ENCODE data around the gene APBA2. TPM values are rescaled to one million over a fixed set of nuclear protein-coding genes. Genes with fewer than 3 reads are reported as not detected.
"Not testable (repeated sequence)": the region's sequence is repeated elsewhere in the genome, so short reads cannot be mapped to it uniquely, and the experiment has no call there.

The APBA2 gene
- total RNA-seq, 3 donors from 2014 or later, result 0.64 to 6.9 (median 5.0) TPM

DNA sequence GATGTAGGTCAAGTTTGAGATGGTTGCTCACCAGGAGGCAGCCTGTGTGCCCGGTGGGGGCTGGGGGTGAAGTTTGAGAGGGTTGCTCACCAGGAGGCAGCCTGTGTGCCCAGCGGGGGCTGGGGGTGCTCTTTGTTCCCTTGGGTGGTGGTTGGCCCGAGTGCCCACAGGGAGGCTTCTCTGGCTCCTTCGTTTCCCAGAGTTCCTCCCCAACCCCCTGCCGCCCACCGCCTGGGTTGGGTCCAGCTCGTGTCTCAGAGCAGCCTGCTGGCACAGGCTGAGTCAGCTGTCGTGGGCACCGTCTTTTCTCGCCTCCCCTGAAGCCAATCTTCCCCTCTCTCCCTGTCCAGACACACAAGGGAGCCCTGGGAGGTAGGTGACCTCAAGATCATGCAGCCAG lies 3.1 kb downstream of the APBA2 start:
- no peaks in the 10 kb centered on the region for H3K36me3 ChIP-seq
- intact Hi-C loops (cut with DNase I; ENCODE audit: low total_unique reads), result no loop called here
- H3K4me1 ChIP-seq, result no peaks in the 10 kb centered on the region
- no peaks in the 10 kb centered on the region for H3K9me3 ChIP-seq
- peaks cover 3 to 18% of the 10 kb centered on the region in 2 donors for H3K27me3 ChIP-seq
- H3K4me3 ChIP-seq, result no peak overlapping the region
- no peak for DNase-seq (ENCODE audit: low spot score in 2 of 2)
- TF ChIP-seq, protein P1, sequence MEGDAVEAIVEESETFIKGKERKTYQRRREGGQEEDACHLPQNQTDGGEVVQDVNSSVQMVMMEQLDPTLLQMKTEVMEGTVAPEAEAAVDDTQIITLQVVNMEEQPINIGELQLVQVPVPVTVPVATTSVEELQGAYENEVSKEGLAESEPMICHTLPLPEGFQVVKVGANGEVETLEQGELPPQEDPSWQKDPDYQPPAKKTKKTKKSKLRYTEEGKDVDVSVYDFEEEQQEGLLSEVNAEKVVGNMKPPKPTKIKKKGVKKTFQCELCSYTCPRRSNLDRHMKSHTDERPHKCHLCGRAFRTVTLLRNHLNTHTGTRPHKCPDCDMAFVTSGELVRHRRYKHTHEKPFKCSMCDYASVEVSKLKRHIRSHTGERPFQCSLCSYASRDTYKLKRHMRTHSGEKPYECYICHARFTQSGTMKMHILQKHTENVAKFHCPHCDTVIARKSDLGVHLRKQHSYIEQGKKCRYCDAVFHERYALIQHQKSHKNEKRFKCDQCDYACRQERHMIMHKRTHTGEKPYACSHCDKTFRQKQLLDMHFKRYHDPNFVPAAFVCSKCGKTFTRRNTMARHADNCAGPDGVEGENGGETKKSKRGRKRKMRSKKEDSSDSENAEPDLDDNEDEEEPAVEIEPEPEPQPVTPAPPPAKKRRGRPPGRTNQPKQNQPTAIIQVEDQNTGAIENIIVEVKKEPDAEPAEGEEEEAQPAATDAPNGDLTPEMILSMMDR (IDR thresholded peaks at IDR 0.05), result no peak
- TF ChIP-seq POLR2AphosphoS5 (IDR thresholded peaks at IDR 0.05) (no peak), POLR2A (IDR thresholded peaks at IDR 0.05) (no peak)
- H3K27ac ChIP-seq, result no peak overlapping the region

GRCh38 chr15:28889346-28889745 lies 3.6 kb downstream of the APBA2 start:
- TF ChIP-seq POLR2A (IDR thresholded peaks at IDR 0.05), result no peak
- TF ChIP-seq, protein P1 (IDR thresholded peaks at IDR 0.05), result no peak
- intact Hi-C loops (cut with DNase I; ENCODE audit: low total_unique reads), result no loop called here
- H3K27ac ChIP-seq, result no peak overlapping the region
- H3K4me3 ChIP-seq, result no peak overlapping the region
- H3K27me3 ChIP-seq, result peaks cover 3 to 18% of the 10 kb centered on the region in 2 donors
- DNase-seq (ENCODE audit: low spot score in 2 of 2), result no peak
- no peaks in the 10 kb centered on the region for H3K4me1 ChIP-seq
- H3K9me3 ChIP-seq, result no peaks in the 10 kb centered on the region
- H3K36me3 ChIP-seq, result no peaks in the 10 kb centered on the region

DNA sequence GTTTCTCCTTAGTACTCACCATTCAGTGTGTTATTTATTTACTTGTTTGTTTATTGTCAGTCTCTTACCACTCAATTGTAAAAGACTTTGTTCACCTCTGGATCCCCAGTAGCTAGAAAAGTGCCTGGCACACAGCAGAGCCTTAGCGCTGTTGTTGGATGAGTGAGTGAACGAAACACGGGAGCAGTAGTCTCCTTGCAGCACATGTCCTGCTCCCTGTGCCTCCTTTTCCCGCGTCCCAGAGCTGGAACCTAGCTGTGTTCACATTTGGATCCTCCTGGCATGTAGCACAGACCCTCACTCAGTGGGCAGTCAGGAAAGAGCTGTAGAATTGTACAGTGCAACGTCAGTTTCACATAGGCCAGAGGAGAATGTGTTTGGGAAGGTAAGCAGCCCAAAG lies 4.1 kb downstream of the APBA2 start:
- H3K4me3 ChIP-seq; DNase-seq (ENCODE audit: low spot score in 2 of 2); H3K4me1 ChIP-seq; H3K9me3 ChIP-seq; H3K27ac ChIP-seq; H3K36me3 ChIP-seq; intact Hi-C loops (cut with DNase I; ENCODE audit: low total_unique reads): not testable (repeated sequence)
- peaks cover 3 to 18% of the 10 kb centered on the region in 2 donors for H3K27me3 ChIP-seq

DNA sequence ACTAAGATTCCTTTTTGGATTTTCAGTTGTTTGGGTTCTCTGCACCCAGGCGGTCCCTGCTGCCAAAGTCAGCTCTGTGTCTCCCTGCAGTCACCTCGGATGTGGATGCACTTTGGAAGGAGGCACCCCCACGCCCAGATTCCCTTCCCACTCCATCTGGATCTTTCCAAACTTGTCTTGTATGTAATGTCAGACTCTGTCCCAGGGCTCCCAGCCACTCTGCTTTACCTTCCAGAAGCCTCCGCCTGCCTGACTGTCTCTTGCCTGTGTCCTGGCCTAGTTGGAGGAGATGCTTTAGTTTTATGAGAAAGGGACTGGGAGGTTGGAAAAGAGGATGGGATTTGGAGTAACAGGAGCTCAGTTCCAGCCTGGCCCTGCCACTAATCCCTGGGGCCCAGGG lies 4.5 kb downstream of the APBA2 start:
- H3K9me3 ChIP-seq; DNase-seq (ENCODE audit: low spot score in 2 of 2); intact Hi-C loops (cut with DNase I; ENCODE audit: low total_unique reads); H3K4me3 ChIP-seq; H3K4me1 ChIP-seq; H3K27ac ChIP-seq; H3K36me3 ChIP-seq: not testable (repeated sequence)
- peaks cover 3 to 14% of the 10 kb centered on the region in 2 donors for H3K27me3 ChIP-seq

GRCh38 chr15:28890711-28891495 lies 5.1 kb downstream of the APBA2 start:
- peaks cover 3 to 8% of the 10 kb centered on the region in 2 donors for H3K27me3 ChIP-seq
- no peak overlapping the region for H3K27ac ChIP-seq
- H3K4me3 ChIP-seq, result no peak overlapping the region
- intact Hi-C loops (cut with DNase I; ENCODE audit: low total_unique reads), result no loop called here
- H3K9me3 ChIP-seq, result no peaks in the 10 kb centered on the region
- no peaks in the 10 kb centered on the region for H3K4me1 ChIP-seq
- no peak for TF ChIP-seq POLR2AphosphoS5 (IDR thresholded peaks at IDR 0.05)
- no peak for TF ChIP-seq POLR2A (IDR thresholded peaks at IDR 0.05)
- TF ChIP-seq, protein P1 (IDR thresholded peaks at IDR 0.05), result no peak
- no peak for DNase-seq (ENCODE audit: low spot score in 2 of 2)
- H3K36me3 ChIP-seq, result no peaks in the 10 kb centered on the region

DNA sequence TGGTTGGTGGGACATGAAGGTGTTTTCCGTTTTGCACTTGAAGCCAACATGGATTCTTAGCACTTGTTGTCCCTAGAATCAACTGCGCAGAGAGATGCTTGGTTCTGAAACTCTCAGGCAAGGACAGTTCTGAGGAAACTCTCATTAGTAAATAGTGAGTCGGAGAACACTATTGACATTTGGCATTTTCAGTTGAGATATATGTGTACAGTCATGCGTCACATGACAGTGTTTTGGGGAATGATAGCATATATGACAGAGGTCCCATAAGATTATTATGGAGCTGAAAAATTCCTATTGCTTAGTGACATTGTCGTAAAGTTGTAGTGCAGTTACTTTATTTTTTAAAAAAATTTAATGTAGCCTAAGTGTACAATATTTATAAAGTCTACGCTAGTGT lies 5.8 kb downstream of the APBA2 start:
- no peak for DNase-seq (ENCODE audit: low spot score in 2 of 2)
- intact Hi-C loops (cut with DNase I; ENCODE audit: low total_unique reads), result no loop called here
- H3K36me3 ChIP-seq, result no peaks in the 10 kb centered on the region
- no peak for TF ChIP-seq POLR2AphosphoS5 (IDR thresholded peaks at IDR 0.05)
- TF ChIP-seq, protein P1 (IDR thresholded peaks at IDR 0.05), result no peak
- TF ChIP-seq POLR2A (IDR thresholded peaks at IDR 0.05), result no peak
- H3K27me3 ChIP-seq, result peaks cover 2 to 4% of the 10 kb centered on the region in 2 donors
- H3K9me3 ChIP-seq, result no peaks in the 10 kb centered on the region
- H3K27ac ChIP-seq, result no peak overlapping the region
- no peak overlapping the region for H3K4me3 ChIP-seq
- no peaks in the 10 kb centered on the region for H3K4me1 ChIP-seq
